ENCODE results near the gene MME.
A peak's percentile ranks its signal among the peaks of the same experiment; 100 is the strongest.
"Not testable (repeated sequence)": the region's sequence is repeated elsewhere in the genome, so short reads cannot be mapped to it uniquely, and the experiment has no call there.

Gene MME

GRCh38 chr3:155194973-155195957 lies 115.1 kb downstream of the MME start:
- DNase-seq, result no peak

DNA sequence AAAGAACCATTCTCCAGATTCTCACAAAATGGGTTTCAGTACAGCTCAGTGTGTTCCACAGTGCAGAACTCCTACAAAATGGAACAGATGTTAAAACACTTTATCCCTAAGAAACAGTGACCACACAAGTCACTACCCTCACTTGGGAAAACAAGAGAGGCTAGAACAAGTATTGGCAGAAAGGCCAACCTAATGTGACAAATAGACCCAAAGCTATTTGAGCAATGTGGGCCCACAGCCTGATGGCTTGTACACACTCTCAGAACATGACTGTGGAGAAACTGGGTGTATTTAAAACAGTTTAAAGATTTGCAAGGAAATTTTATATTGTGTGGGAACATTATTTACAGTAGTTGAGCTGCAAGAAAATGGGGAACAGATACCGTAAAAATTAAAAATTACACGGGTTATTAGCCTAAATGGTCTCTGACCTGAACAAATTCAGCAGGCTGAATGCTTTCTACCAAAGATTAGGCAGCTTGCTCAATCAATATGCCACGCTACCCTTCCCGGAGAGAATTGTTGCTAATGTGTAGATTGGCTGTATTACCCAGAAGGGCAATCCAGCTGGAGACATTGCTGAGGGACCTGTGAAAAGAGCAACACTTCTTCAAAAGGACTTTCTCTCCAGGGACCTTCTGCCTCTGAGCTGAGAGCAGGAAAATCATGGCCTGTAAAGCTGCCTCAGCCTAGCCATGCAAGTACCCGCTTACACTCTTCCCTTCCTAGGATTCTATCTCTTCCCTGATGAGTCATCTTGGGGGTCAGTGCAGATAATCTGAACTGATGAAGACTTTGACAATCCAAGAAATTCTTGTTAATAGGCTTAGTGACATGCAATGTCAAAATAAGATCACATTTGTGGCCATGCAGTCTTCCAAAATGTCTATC lies 116.3 kb downstream of the MME start:
- DNase-seq, result no peak

GRCh38 chr3:155197786-155198185 lies 117.7 kb downstream of the MME start:
- no peak for DNase-seq

- DNase-seq, result peak; percentile 93
Observed at GRCh38 chr3:155202626-155203025, 122.5 kb downstream of the MME start.

DNA sequence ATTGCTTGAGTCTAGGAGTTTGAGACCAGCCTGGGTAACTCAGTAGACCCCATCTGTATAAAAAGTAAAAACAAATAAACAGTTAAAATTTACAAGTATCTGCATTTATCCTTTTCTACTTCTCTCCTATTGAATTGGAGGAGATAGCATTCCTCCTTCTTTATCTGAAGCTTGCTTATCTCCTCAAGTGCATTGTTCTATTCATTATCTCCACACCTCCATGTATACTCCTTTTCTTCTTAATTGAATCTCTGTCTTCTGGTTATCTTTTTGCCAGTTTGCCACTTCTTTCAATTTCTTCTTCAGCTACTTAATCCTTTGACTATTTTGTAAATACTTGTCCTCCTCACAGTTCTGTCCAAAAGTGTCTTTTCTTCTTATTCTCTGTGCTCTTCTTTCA lies 124.7 kb downstream of the MME start:
- DNase-seq, result no peak

DNA sequence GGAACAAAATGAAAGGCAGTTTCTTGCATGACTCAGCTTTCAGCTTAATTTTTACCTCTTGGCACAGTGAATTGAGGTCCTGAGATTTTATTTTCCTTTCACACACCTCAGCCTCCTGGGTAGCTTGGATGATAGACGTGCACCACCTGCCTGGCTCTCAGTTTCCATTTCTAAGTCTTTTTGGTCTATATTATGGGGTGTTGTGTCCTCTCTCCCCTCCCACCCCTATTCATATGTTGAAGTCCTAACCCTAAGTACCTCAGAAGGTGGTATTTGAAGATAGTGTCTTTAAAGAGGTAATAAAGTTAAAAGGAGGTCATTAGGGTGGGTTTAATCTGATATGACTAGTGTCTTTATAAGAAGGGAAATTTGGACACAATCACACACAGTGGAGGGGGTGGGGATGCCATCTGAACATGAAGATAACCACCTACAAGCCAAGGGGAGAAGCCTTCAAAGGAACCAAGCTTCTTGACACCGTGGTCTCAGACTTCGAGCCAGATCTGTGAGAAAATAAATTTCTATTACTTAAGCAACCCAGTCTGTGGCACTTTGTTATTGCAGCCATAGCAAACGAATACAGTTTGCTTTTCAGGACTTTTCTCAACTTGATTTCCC lies 128.2 kb downstream of the MME start:
- DNase-seq, result no peak

DNA sequence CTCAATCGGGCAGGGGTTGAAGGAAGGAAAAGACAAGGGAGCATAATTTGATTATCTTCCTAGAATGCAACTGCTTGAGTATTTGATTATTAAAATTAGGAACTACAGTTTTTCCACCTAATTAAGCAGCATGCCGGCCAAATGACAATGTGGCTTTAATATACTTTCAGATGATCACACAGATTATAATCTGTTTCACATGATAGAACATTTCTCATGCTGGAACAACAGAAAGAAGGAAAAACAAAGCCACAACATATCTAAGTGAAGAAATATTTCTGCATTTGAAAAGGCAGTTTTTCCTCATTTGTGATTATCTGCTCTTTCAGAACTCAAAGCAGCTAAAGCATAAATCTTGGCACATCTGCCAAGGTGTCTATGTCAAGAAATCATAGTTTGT lies 130.6 kb downstream of the MME start:
- DNase-seq, result no peak

GRCh38 chr3:155211266-155211665 lies 131.1 kb downstream of the MME start:
- no peak for DNase-seq

GRCh38 chr3:155211940-155212339 lies 131.8 kb downstream of the MME start:
- DNase-seq, result no peak

GRCh38 chr3:155216007-155216406 lies 135.9 kb downstream of the MME start:
- DNase-seq, result not testable (repeated sequence)

DNA sequence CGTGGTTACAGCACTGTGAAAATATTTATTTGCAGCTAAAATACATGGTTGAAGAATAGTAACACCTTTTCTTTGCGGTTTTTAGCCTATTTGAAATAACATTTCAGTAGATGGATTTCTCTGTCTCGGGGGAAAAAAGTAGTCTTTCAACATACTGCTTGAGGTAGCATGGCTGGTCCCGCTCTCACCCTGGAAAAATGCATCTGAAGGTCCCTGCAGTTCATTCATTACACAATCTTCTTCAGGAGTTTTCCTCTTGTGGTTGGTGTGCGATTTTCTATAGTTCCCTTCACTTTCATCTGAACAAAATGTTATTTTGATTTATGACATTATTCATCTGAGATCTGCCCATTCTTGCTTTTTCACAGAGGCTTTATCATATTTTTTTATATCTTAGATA lies 137.5 kb downstream of the MME start:
- DNase-seq, result peak; percentile 95

GRCh38 chr3:155218462-155218861 lies 138.3 kb downstream of the MME start:
- DNase-seq, result peak; percentile 22

DNA sequence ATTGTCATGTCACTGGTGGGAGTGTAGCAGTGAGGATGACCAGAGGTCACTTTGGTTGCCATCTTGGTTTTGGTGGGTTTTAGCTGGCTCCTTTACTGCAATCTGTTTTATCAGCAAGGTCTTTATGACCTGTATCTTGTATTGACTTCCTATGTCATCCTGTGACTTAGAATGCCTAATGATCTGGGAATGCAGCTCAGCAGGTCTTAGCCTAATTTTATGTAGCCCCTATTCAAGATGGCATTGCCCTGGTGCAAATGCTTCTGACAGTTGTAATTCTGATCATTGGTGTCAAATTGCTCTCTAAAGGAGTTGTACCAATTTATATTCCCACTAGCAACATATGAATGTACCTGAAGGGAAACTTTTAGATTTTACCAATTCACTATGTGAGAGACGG lies 139.0 kb downstream of the MME start:
- no peak for DNase-seq

DNA sequence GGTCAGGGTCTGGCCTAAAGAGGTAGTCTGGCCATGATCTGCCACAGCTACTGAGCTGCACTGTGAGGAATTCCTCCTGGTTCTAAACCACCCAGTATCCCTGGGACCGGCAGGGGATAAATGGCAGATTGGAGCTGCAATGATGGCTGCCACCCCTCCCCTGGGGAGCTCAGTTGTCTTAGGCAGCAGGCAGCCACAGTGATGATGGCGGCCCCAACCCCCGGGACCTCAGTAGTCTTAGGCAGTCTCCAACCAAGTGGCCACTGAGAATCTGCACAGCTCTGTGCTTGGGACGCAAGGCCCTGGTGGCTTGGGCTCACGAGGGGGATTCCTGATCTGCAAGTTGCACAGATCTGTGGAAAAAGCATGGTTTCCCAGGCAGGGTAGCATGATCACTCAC lies 145.3 kb downstream of the MME start:
- no peak for DNase-seq

GRCh38 chr3:155227141-155227540 lies 147.0 kb downstream of the MME start:
- DNase-seq, result no peak

DNA sequence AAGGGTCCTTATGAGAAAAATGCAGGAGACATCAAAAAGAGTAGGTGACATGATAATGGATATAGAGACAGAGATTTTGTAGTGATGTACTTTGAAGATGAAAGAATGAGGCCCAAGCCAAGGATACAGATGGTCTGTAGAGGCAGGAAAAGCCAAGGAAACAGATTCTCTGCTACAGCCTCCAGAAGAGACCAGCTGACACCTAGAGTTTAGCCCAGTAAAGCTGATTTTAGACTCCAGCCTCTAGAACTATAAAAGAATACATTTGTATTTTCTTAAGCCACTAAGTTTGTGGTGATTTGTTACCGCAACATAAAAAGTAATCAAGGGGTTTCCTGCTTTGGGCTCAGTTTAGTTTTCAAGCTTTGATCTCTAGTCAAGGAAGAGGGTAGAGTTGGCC lies 148.6 kb downstream of the MME start:
- DNase-seq, result no peak

DNA sequence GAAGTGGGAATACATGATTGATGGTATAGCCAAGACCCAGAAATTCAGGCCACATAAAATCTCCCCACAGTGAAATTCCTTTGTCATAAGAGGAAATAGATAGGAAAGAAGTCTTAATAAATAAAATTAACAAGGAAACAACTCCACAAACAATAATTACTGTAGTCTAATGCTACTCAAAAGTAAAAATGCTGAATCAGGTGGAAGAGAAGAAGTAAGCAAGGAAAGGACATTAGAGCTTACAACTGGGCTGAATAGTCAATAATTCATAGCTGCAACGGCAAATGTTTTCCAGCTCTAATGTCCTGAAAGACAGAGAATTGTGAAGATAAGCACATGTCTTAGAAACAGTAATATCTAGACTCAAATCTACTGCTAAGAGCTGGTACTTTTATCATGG lies 149.0 kb downstream of the MME start:
- DNase-seq, result no peak

DNA sequence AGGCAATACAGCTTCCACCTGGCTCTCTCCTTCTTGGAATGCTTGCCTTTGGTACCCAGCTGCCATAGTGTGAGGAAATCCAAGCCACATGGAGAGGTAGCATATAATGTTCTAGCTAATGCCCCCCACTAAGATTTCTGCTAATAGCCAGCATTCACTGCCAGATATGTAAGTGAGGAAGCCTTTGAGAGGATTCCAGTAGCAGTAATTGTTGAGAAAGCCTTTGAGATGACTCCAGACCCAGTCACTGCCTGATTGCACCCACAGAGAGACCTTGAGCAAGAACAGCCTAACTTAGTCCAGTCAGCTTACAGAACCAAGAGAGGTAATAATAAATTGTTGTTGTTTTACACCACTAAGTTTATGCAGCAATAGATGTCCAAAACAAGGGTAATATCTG lies 150.3 kb downstream of the MME start:
- peak; percentile 78 for DNase-seq

- DNase-seq, result no peak
Observed at GRCh38 chr3:155231792-155232191, 151.7 kb downstream of the MME start.

DNA sequence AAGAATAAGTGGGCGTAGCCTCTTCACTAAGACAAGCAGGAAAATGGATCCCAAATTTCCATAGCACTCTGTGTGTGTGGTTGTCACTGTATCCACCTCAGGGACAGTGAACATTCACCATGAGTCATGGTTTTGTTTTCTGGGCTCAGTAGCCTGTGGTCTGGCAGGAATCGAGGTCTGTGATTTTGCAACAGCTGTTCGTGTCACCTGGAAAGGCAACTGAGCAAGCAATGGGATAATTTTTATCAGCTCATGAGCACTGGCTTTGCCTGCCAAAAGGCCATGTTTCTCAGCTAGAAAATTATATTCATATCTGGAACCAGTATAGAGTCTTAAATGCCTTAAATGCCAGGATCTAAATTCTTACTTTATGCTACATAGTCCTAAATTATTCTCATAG lies 152.5 kb downstream of the MME start:
- peak; percentile 93 for DNase-seq

GRCh38 chr3:155233213-155233612 lies 153.1 kb downstream of the MME start:
- peak; percentile 73 for DNase-seq

Data from fibroblast of upper back skin (primary cell).